HG02981 (cell line): ENCODE data around the gene CASKIN1.

Experiments used
- ATAC-seq: cut with Tn5 transposase; IDR thresholded peaks from one replicate; pipeline ENCODE4 v1.9.1; 2021; ENCODE audit warnings: mild to moderate bottlenecking, moderate library complexity; ENCODE audit not compliant: unreplicated experiment

CASKIN1 gene

GRCh38 chr16:2232094-2232990, 35.9 kb upstream of the CASKIN1 start:
- no peak for ATAC-seq

- ATAC-seq = no peak
Observed at GRCh38 chr16:2231016-2231931, 34.9 kb upstream of the CASKIN1 start.

- no peak for ATAC-seq
Observed at GRCh38 chr16:2230376-2230775, 34.0 kb upstream of the CASKIN1 start.

GRCh38 chr16:2229632-2230250, 33.3 kb upstream of the CASKIN1 start:
- ATAC-seq = no peak

GRCh38 chr16:2229091-2229490, 32.7 kb upstream of the CASKIN1 start:
- no peak for ATAC-seq

- no peak for ATAC-seq
Observed at GRCh38 chr16:2228161-2228824, 31.9 kb upstream of the CASKIN1 start.

- no peak for ATAC-seq
Observed at GRCh38 chr16:2226918-2227317, 30.5 kb upstream of the CASKIN1 start.

GRCh38 chr16:2226245-2226793, 29.9 kb upstream of the CASKIN1 start:
- ATAC-seq = no peak

GRCh38 chr16:2223942-2224486, 27.6 kb upstream of the CASKIN1 start:
- ATAC-seq = no peak

GRCh38 chr16:2223221-2223941, 27.0 kb upstream of the CASKIN1 start, which contains the start of gene E4F1:
TSS of gene E4F1 (plus strand) at chr16:2223591. CDS start at chr16:2223614, 23 bp downstream.
- ATAC-seq = peak; percentile 95

GRCh38 chr16:2216330-2216729, 19.9 kb upstream of the CASKIN1 start:
- ATAC-seq = no peak

- peak; percentile 81 for ATAC-seq
Observed at GRCh38 chr16:2214719-2214968, 18.2 kb upstream of the CASKIN1 start, which contains the start of gene PGP. TSS of gene PGP (minus strand) at chr16:2214840. CDS start at chr16:2214777, 63 bp downstream.

GRCh38 chr16:2213817-2214718, 17.7 kb upstream of the CASKIN1 start:
- peak; percentile 6 for ATAC-seq

- ATAC-seq = no peak
Observed at GRCh38 chr16:2212362-2213324, 16.2 kb upstream of the CASKIN1 start.

- no peak for ATAC-seq
Observed at GRCh38 chr16:2211923-2212347, 15.5 kb upstream of the CASKIN1 start.

- no peak for ATAC-seq
Observed at GRCh38 chr16:2210386-2211365, 14.3 kb upstream of the CASKIN1 start, which contains the start of gene BRICD5. TSS of gene BRICD5 (minus strand) at chr16:2210863. CDS start at chr16:2210833, 30 bp downstream.
